Kidney glomerular epithelial cell (primary cell): ENCODE measurements around the gene COQ3.

Source experiments
- DNase-seq: peaks from one replicate; lab custom pipeline; 2025; lab: John Stamatoyannopoulos, UW

Gene COQ3, protein sequence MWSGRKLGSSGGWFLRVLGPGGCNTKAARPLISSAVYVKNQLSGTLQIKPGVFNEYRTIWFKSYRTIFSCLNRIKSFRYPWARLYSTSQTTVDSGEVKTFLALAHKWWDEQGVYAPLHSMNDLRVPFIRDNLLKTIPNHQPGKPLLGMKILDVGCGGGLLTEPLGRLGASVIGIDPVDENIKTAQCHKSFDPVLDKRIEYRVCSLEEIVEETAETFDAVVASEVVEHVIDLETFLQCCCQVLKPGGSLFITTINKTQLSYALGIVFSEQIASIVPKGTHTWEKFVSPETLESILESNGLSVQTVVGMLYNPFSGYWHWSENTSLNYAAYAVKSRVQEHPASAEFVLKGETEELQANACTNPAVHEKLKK

DNA sequence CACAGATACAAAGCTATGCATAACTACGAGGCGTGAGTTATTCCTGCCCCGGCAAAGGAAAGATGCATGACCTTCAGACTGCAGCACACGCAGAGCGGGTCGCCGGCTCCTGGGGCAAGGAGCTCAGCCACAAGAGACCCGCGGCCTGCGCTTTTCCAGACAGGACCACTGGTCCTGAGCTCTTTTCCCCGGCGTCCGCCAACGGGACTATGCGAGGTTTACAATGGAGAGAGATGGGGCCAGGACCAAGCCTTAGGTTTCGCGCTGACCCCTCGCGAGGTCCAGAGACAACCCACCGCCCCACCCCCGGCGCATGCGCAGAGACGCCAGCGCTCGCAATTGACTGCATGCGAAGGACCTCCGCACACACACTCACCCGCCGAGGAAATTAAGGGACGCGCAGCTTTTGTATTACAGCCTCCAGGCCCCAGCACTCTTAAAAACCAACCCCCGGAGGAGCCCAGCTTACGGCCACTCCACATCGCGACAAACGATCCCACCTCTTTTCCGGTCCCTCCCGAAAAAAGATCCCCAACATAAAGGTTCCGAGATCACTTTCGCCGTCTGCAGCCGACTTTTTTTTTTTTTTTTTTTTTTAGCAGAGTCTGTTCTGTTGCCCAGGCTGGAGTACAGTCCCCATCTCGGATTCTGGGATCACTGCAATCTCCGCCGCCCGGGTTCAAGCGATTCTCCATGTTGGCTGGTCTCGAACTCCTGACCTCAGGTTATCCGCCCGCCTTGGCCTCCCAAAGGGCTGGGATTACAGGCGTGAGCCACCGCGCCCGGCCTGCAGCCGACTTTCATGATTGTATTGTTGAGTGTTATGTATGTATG, at the start of gene COQ3:
TSS of gene COQ3 (minus strand) at position 498 of the 834 bp plus-strand sequence. CDS start at position 482, 16 bp downstream.
- peak; percentile 42 for DNase-seq

- peak; percentile 33 for DNase-seq
These were observed 40.9 kb upstream of the COQ3 start for GRCh38 chr6:99434702-99435530.

- DNase-seq: peak; percentile 54
These were observed 38.9 kb upstream of the COQ3 start for GRCh38 chr6:99432877-99433276.

DNA sequence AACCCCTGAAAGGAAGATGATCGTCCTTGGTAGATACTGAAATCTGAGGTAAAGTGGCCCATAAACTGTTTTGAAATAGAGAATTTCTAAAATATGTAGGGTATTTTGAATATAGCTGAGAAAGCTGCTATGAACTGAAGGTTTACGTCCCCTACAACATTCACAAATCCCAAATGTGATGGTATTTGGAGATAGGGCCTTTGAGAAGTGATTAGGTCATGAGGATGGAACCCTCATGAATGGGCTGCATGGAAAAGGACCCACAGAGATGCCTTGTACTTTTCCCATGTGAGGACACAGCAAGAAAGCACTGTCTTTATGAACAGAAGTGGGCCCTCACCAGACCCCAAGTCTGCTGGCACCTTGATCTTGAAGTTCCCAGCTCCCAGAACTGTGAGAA, 37.9 kb upstream of the COQ3 start:
- DNase-seq: no peak

DNA sequence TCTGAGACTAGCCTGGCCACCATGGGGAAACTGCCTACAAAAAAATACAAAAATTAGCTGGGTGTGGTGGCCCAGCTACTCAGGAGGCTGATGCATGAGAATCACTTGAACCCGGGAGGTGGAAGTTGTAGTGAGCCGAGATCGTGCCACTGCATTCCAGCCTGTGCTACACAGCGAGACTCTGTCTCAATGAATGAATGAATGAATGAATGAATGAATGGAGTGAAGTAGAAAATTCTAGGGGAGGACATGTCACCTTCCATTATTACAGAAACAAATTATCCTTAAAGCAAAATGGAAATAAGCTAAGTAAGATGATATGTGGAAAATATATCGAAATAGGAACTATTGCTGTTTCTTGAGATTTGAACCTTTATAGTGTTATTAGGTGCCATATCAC, 34.0 kb upstream of the COQ3 start:
- no peak for DNase-seq

DNA sequence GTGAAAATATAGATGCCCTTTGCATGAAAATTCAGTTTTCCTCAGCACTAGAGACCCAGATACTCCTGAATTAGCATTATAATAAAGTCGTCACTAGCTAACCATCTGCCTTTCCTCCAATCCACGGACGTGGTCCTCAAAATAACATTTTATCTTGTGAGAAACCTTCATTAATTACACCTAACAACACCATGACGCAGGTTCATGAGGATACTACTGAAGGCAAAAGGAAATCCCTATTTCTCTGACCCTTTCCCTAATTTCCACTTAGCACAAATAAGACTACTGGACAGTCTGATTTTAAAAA, 32.4 kb upstream of the COQ3 start:
- no peak for DNase-seq

GRCh38 chr6:99425647-99426450, 31.9 kb upstream of the COQ3 start:
- DNase-seq: peak; percentile 67

DNA sequence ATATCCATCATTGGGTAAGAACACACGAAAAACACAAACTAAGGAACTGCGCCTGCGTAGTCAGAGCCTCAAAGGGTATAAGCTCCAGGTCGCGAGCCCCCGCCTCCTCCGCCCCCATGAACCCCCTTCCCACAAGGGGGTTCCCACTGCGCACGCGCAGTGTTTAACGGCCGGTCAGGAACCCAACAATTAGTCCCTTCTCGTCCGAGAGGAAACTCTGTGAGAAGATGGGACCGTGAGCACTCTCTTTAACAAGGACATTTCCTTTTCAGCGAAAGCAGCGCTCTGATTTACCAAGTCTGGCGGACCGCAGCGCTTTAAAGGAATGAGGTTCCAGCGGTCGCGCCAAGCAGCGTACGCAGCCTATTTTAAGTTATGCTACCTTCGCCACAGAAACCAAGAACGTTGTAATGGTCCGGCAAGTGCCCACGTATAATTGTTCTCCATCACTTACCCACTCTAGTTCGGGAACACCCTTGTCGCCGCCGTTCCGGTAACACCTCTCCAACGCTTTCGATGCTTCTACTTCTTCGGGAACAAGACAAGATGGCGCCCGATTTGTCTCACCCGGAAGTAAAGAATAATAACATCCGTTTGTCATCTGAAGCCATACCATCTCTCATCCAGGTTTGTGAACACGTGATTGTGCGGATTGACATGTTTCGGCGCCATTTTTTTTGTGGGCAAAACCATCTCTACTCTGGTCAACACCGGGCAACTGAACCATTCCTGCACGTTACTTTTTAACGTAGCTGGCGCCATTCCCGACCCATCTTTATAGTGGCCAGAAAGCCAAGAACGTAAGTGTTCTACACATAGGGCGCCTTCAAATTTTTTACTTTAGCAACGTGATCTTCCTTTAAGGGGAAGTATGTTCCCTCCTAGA, 31.0 kb upstream of the COQ3 start, which contains the start of gene PNISR:
TSS of gene PNISR (minus strand) at position 548 of the 886 bp plus-strand sequence. CDS start 10,649 bp downstream, outside the sequence.
- peak; percentile 99 for DNase-seq

DNA sequence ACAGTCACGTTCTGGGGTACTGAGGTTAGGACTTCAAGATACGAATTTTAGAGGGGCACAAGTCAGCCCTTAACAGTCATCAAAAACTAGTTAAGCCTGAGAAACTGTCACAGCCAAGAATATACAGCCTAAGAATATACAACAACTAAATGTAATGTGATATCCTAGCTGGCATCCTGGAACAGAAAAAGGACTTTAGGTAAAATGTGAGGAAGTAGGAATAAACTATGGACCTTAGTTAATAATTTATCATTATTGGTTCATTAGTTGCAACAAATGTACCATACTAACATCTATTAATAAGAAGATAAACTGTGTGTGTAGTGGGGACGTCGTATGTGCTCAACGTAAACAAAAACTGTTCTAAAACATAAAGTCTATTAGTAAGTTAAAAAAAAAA, 30.0 kb upstream of the COQ3 start:
- no peak for DNase-seq

DNA sequence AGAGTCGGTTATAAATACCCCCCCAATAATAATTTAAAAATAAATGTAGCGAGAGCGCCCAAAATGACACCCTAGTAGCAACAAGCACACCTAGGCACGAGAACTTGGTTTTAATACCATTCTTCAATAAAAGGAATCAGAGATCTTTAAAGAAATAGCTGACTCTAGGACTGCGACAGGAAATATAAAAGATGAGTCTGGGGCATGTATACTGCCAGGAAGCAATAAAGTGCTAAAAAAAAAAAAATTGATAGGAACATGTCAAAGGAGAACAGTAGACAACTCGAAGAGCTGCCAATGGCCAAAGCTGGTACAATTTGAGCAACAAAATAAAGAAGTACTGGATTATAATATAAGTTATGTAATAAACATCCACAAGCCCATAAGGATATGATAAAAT, 28.9 kb upstream of the COQ3 start:
- DNase-seq: no peak

DNA sequence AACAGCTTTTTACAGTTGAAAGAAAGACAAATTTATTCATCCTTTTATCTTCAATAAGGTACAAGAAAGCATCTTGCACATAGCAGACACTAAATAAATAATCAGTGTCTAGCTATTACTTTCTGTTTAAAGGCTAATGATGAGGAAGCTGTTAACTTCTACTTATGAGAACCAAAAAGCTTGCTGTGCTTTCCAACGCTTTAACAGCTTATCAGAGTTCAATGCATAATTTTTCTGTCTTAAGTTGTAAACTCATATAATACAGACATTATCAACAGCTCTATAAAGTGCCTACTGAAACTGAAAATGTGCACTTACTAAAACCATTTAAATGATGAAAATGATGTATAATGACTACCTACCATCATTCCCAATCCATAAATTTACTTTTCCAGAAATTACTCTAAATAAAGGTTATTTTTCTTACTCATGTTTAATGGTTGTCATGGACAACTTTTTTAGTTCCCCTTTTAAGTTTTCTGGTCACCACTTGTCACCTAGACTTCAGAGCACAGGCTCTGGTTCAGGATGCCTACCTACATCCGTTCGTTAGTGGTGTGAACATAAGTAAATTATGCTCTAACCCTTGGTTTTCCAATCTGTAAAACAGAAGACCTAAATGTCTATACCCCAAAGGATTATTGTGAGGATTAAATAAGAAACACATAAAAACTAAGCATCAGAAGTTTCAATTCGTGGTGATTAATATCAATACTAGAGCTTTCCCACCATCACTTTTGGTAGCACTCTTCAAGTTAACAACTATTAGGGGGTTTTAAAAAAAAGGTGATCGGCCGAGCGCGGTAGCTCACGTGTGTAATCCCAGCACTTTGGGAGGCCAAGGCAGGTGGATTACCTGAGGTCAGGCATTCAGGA, 23.1 kb upstream of the COQ3 start:
- no peak for DNase-seq

GRCh38 chr6:99416226-99416625, 22.2 kb upstream of the COQ3 start:
- no peak for DNase-seq

DNA sequence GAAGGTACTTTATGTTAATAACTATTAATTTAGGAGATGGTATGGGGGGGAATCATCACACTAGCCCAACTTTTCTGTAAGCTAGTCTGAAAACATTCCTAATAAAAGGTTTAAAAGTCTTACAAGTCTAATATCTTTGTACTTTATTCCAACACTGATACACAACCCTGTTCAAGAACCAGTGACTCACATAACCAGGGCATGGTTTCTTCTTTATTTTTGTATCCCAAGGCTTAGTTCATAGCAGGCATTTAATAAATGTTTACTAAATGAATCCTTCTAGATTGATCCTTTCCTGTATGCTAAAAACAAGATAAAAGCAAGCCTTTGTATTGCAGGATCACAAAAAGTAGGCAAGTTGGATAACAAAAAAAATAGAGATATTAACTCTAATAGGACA, 21.5 kb upstream of the COQ3 start:
- no peak for DNase-seq

DNA sequence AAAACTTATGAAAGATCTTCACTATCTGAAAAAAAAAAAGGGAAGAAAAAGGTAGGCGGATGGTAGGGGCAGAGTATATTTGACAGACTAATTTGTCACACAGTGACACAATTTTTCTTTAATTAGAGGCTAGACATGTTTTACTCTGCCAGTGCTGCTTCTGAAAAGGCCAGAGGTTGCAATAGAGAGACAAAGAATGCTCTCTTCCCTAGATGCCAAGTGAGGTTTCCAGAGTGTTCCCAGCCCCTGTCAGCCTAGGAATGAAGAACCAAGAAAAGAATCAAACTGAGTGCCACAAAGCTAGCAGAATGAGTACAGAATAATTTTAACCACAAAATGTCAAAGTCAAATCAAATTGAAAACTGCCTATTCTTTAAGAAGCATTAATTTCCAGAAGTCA, 18.1 kb upstream of the COQ3 start:
- DNase-seq: no peak

- DNase-seq: no peak
These were observed 15.7 kb upstream of the COQ3 start for GRCh38 chr6:99409672-99410071.

GRCh38 chr6:99407076-99407475, 13.1 kb upstream of the COQ3 start:
- no peak for DNase-seq

GRCh38 chr6:99402448-99402847, 8.5 kb upstream of the COQ3 start:
- no peak for DNase-seq

DNA sequence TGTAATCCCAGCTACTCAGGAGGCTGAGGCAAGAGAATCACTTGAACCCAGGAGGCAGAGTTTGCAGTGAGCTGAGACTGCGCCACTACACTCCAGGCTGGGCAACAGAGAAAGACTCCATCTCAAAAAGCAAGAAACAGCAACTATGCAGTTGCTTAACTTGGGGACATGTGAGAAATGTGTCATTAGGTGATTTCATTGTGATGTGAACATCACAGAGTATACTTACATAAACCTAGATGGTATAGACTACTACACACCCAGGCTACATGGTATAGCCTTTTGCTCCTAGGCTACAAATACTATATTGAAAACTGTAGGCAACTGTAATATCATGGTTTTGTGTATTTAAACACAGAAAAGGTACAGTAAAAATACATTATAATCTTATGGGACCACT, 3.3 kb upstream of the COQ3 start:
- no peak for DNase-seq

GRCh38 chr6:99393366-99393697, 663 bp downstream of the COQ3 start:
- DNase-seq: no peak

DNA sequence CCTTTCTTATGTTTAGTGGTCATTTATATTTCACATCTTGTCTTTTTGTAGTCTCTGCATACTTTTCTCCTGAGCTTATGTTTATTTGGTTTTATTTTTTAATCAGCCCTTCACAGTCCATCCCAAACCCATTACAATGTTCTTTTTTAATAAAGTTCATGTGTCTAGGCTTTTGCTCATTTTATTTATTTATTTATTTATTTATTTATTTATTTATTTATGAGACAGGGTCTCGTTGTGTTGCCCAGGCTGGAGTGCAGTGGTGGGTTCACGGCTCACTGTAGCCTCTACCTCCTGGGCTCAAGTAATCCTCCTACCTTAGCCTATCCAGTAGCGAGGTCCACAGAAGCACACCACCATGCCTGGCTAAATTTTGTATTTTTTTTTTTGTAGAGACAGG, 3.1 kb downstream of the COQ3 start:
- no peak for DNase-seq
